Lower leg skin (tissue), 3 donors: ENCODE data around the gene KIF21B.

Source experiments
- POLR2A ChIP-seq, 2 donors: fragments of 450-650 bp; IDR thresholded peaks; one replicate each; pipeline ENCODE4 v1.6.1; 2016 to 2017; ENCODE audit warnings: antibody characterized with exemption in 2 of 2, mild to moderate bottlenecking in 1 of 2, moderate library complexity in 1 of 2
- TF ChIP-seq, protein P1 (sequence below), 3 donors: fragments of 450-650 bp; IDR thresholded peaks; one replicate each; pipeline ENCODE4 v1.5.1; 2016; ENCODE audit warnings: antibody characterized with exemption in 3 of 3, mild to moderate bottlenecking in 3 of 3, moderate library complexity in 2 of 3

DNA sequence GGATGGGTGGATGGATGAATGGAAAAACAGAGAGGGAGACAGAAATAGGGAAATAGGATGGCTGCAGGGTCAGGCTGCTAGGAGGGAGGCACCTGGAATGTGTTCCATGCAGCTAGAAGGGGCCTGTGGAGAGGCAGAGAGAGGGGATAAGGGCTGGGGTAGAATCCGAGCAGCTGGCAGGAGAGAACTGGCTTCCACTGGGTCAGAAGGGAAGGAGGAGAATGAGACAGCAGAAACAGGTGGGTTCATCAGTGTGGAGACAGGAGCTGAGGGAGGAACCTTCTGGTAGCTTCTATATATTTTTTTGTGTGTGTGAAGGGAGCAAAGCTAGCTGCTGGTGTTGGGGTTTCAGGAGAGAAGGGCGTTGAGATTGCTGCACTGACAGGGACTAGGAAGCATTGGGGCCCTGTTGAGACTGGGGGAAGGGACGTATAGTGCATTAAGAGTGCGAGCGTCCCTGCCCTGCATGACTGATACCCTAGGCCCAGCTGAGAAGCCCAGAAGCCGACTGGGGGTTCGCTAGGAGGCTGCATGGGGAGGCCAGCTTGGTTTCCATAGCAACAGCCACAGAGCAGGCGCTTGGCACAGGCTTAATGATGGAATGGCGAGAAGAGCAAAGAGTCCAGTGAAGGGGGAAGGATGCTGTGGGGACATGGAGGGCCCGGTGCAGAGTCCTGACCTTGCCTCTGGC, 14.8 kb upstream of the KIF21B start:
- TF ChIP-seq, protein P1, sequence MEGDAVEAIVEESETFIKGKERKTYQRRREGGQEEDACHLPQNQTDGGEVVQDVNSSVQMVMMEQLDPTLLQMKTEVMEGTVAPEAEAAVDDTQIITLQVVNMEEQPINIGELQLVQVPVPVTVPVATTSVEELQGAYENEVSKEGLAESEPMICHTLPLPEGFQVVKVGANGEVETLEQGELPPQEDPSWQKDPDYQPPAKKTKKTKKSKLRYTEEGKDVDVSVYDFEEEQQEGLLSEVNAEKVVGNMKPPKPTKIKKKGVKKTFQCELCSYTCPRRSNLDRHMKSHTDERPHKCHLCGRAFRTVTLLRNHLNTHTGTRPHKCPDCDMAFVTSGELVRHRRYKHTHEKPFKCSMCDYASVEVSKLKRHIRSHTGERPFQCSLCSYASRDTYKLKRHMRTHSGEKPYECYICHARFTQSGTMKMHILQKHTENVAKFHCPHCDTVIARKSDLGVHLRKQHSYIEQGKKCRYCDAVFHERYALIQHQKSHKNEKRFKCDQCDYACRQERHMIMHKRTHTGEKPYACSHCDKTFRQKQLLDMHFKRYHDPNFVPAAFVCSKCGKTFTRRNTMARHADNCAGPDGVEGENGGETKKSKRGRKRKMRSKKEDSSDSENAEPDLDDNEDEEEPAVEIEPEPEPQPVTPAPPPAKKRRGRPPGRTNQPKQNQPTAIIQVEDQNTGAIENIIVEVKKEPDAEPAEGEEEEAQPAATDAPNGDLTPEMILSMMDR (IDR thresholded peaks at IDR 0.05), result no peak
- no peak for TF ChIP-seq POLR2A (IDR thresholded peaks at IDR 0.05)
